Measurements from ENCODE around the gene ATXN7L1.

Gene ATXN7L1

GRCh38 chr7:105744258-105744657, 132.1 kb downstream of the ATXN7L1 start:
- TF ChIP-seq CTCF (IDR thresholded peaks at IDR 0.05; ENCODE audit: control extremely low read depth, extremely low read depth, low read depth, missing control alignments), result no peak
- no peak for DNase-seq (ENCODE audit: extremely low spot score)
- ChIA-PET CTCF (interaction anchor here (1.0 to 1.6 kb wide), 4 partner anchors 14 to 29 kb away, joined by 3 to 4 read pairs (median 3); no protein-coding TSS in a partner anchor), POLR2A (no interaction called here)

- ChIA-PET POLR2A (no interaction called here), CTCF (interaction anchor here (0.8 to 1.7 kb wide), 6 partner anchors 9 to 18 kb away, joined by 3 to 4 read pairs (median 3); no protein-coding TSS in a partner anchor)
- TF ChIP-seq CTCF (IDR thresholded peaks at IDR 0.05; ENCODE audit: control extremely low read depth, extremely low read depth, low read depth, missing control alignments), result no peak
- no peak for DNase-seq (ENCODE audit: extremely low spot score)
Measured at GRCh38 chr7:105743351-105744090, 132.9 kb downstream of the ATXN7L1 start.

- TF ChIP-seq CTCF (IDR thresholded peaks at IDR 0.05; ENCODE audit: control extremely low read depth, extremely low read depth, low read depth, missing control alignments), result no peak
- no peak for DNase-seq (ENCODE audit: extremely low spot score)
- ChIA-PET CTCF (interaction anchor here (1.0 to 1.7 kb wide), 6 partner anchors 8 to 90 kb away, joined by 3 to 4 read pairs (median 3); no protein-coding TSS in a partner anchor), POLR2A (no interaction called here)
Measured at GRCh38 chr7:105742787-105743186, 133.6 kb downstream of the ATXN7L1 start.

- no peak for DNase-seq (ENCODE audit: extremely low spot score)
- ChIA-PET CTCF (interaction anchor here (1.0 to 1.7 kb wide), 6 partner anchors 8 to 91 kb away, joined by 3 to 4 read pairs (median 3); no protein-coding TSS in a partner anchor), POLR2A (no interaction called here)
- TF ChIP-seq CTCF (IDR thresholded peaks at IDR 0.05; ENCODE audit: control extremely low read depth, extremely low read depth, low read depth, missing control alignments), result no peak
Measured at GRCh38 chr7:105741982-105742381, 134.4 kb downstream of the ATXN7L1 start.

- ChIA-PET POLR2A (no interaction called here), CTCF (interaction anchor here (1.2 to 1.5 kb wide), 3 partner anchors 11 to 72 kb away, joined by 3 to 4 read pairs (median 3); no protein-coding TSS in a partner anchor)
- no peak for TF ChIP-seq CTCF (IDR thresholded peaks at IDR 0.05; ENCODE audit: control extremely low read depth, extremely low read depth, low read depth, missing control alignments)
- no peak for DNase-seq (ENCODE audit: extremely low spot score)
Measured at GRCh38 chr7:105738133-105738532, 138.3 kb downstream of the ATXN7L1 start.

GRCh38 chr7:105734233-105734632, 142.2 kb downstream of the ATXN7L1 start:
- DNase-seq (ENCODE audit: extremely low spot score), result no peak
- ChIA-PET POLR2A (no interaction called here), CTCF (interaction anchor here (0.9 to 1.8 kb wide), 4 partner anchors 9 to 431 kb away, joined by 3 to 6 read pairs (median 4); no protein-coding TSS in a partner anchor)
- no peak for TF ChIP-seq CTCF (IDR thresholded peaks at IDR 0.05; ENCODE audit: control extremely low read depth, extremely low read depth, low read depth, missing control alignments)

Measured in GM10248 (cell line).